Nephron (organoid): ENCODE data around the gene NECTIN3.

Experiments used
- H3K27ac Mint-ChIP-seq, 3 experiments: 2 replicates each; pipeline ENCODE4 v1.8.0; 2020; ENCODE audit warnings: mixed read lengths in 3 of 3, mild to moderate bottlenecking in 2 of 3, moderate library complexity in 1 of 3
- H3K27me3 Mint-ChIP-seq: 2 replicates; pipeline ENCODE4 v1.8.0; 2021; ENCODE audit warnings: low read depth, mild to moderate bottlenecking, moderate library complexity, mixed read lengths
- H3K36me3 Mint-ChIP-seq: 2 replicates; pipeline ENCODE4 v1.8.0; 2020; ENCODE audit warnings: low read depth, mixed read lengths
- H3K4me1 Mint-ChIP-seq: 2 replicates; pipeline ENCODE4 v1.8.0; 2020; ENCODE audit warnings: mixed read lengths
- H3K4me3 Mint-ChIP-seq, 3 experiments: 2 replicates each; pipeline ENCODE4 v1.8.0; 2020; ENCODE audit warnings: mild to moderate bottlenecking in 3 of 3, mixed read lengths in 3 of 3, moderate library complexity in 2 of 3
- H3K9me3 Mint-ChIP-seq: 2 replicates; pipeline ENCODE4 v1.8.0; 2020; ENCODE audit warnings: mixed read lengths
- TF ChIP-seq, protein P1 (sequence below), 3 experiments: fragments of 200-600 bp; sonication (generic); IDR thresholded peaks; one replicate each; pipeline ENCODE4 v1.5.0; 2021; ENCODE audit warnings: antibody characterized with exemption in 3 of 3; ENCODE audit not compliant: unreplicated experiment in 3 of 3

The NECTIN3 gene

DNA sequence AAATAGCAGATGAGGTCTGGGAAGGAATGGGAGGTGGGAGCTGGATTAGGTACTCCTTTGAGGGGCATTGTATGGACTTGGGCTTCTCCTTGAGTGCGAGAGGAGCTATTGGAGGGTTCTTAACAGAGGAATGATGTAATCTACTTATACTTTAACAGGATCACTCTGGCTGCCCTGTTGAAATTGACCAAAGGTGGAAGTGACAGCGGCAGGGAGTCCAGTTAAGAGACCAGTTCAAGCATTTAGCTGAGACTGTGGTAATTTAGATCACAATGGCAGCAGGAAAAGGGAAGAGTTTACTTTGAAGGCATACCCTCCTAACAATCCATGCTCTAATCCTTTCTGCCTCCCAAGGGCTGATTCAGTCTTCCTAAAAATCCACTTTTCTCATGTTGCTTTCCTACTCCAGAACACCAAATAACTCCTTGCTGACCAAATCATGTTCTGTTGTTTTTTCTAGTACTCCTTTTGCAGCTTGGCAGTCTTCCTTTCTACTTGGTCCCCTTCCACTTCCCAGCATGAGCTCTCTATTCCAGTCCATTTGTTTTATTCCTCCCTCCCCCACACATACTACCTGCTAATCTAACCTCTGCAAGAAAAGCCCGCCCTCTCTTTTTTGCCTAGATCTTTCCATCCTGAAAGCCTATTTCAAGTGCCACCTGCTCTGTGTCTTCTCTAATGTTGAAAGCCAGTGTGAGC lies 139.4 kb downstream of the NECTIN3 start:
- TF ChIP-seq, protein P1, sequence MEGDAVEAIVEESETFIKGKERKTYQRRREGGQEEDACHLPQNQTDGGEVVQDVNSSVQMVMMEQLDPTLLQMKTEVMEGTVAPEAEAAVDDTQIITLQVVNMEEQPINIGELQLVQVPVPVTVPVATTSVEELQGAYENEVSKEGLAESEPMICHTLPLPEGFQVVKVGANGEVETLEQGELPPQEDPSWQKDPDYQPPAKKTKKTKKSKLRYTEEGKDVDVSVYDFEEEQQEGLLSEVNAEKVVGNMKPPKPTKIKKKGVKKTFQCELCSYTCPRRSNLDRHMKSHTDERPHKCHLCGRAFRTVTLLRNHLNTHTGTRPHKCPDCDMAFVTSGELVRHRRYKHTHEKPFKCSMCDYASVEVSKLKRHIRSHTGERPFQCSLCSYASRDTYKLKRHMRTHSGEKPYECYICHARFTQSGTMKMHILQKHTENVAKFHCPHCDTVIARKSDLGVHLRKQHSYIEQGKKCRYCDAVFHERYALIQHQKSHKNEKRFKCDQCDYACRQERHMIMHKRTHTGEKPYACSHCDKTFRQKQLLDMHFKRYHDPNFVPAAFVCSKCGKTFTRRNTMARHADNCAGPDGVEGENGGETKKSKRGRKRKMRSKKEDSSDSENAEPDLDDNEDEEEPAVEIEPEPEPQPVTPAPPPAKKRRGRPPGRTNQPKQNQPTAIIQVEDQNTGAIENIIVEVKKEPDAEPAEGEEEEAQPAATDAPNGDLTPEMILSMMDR (IDR thresholded peaks at IDR 0.05; ENCODE audit: unreplicated experiment in 3 of 3): no peak
- Mint-ChIP-seq H3K36me3 (no peaks in the 10 kb centered on the region), H3K27me3 (no peaks in the 10 kb centered on the region), H3K27ac (no peak overlapping the region), H3K4me1 (no peaks in the 10 kb centered on the region), H3K9me3 (no peaks in the 10 kb centered on the region), H3K4me3 (no peak overlapping the region)

DNA sequence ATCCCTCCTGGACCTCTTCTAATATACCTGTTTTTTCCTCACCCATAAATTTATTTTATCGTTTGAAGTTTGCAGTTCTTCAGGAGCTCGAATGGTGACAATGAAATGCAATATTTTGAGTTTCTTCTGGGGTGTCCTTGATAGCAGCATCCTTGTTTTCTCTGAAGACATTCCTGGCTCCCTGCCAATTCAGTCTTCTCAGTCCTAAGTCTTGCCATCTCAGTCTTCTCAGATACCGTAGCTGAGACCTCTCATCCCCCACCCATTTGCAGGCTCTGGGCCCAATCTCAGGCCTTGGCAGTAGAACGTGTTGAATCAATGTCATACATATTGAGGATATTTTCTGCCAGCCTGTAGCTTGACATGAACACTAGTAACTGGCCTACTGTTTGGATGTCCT lies 140.9 kb downstream of the NECTIN3 start:
- no peaks in the 10 kb centered on the region for H3K36me3 Mint-ChIP-seq
- H3K9me3 Mint-ChIP-seq: no peaks in the 10 kb centered on the region
- peaks cover 4% of the 10 kb centered on the region for H3K4me1 Mint-ChIP-seq
- H3K27ac Mint-ChIP-seq: no peak overlapping the region
- TF ChIP-seq, protein P1 (IDR thresholded peaks at IDR 0.05; ENCODE audit: unreplicated experiment in 3 of 3): no peak
- no peak overlapping the region for H3K4me3 Mint-ChIP-seq
- no peaks in the 10 kb centered on the region for H3K27me3 Mint-ChIP-seq

DNA sequence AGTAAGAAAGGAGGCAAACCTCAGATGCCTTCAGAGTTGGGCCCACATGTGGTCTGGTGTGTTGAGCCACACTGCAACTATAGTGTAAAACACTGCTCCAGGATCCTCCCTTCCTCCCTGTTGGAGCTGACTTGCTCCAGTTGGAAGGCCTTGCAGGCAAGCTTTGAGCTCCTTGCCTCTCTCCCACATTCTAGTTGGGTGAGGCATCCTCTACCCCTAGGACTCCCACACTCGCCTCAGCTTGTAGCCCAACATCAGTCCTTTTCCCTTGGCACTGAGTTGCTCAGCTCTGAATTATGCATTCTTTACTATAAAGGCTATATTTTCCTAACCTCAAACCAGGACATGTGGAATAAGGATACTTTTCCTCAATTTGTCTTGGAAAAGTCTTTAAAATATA lies 143.9 kb downstream of the NECTIN3 start:
- no peaks in the 10 kb centered on the region for H3K36me3 Mint-ChIP-seq
- no peak overlapping the region for H3K27ac Mint-ChIP-seq
- H3K4me1 Mint-ChIP-seq: peaks cover 8% of the 10 kb centered on the region
- H3K4me3 Mint-ChIP-seq: no peak overlapping the region
- TF ChIP-seq, protein P1 (IDR thresholded peaks at IDR 0.05; ENCODE audit: unreplicated experiment in 3 of 3): no peak
- no peaks in the 10 kb centered on the region for H3K27me3 Mint-ChIP-seq
- H3K9me3 Mint-ChIP-seq: no peaks in the 10 kb centered on the region

DNA sequence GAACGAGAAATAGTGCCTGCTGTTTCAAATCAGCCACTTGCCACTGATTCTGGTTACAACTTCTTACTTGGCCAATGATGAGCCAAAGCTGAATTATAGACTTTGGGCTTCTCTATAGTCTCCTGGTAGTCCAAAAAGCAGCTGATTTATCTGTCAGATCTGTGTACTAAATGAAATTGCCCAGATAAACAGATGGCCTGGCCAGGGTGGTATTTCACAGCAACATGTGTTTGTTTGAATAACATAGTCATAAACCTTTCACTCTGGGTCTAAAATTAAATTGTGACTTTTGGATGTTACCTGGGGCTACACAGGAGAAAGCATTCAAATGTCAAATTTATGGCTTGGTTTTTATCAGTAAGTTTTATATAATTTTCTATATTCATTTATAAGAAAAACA lies 147.0 kb downstream of the NECTIN3 start:
- H3K4me1 Mint-ChIP-seq: peaks cover 8% of the 10 kb centered on the region
- H3K9me3 Mint-ChIP-seq: no peaks in the 10 kb centered on the region
- no peak overlapping the region for H3K27ac Mint-ChIP-seq
- no peaks in the 10 kb centered on the region for H3K27me3 Mint-ChIP-seq
- TF ChIP-seq, protein P1 (IDR thresholded peaks at IDR 0.05; ENCODE audit: unreplicated experiment in 3 of 3): no peak
- no peak overlapping the region for H3K4me3 Mint-ChIP-seq
- no peaks in the 10 kb centered on the region for H3K36me3 Mint-ChIP-seq

DNA sequence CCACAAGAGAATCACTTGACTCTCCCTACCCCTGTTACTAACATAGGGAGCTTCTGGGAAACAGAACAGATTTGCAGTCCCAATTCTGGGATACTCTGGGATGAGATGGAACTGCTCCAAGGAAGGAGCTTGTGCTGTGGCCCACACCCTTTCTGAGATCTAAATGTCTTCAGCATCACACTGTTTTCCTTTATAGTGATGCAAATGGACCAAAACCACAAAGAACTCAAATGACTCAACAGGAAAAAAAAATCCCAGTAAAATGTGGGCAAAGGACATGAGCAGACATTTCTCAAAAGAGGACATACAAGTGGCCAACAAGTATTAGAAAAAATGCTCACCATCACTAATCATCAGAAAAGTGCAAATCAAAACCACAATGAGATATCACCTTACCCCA lies 155.6 kb downstream of the NECTIN3 start:
- Mint-ChIP-seq H3K36me3 (no peaks in the 10 kb centered on the region), H3K9me3 (no peaks in the 10 kb centered on the region), H3K4me3 (no peak overlapping the region), H3K27me3 (no peaks in the 10 kb centered on the region), H3K27ac (no peak overlapping the region), H3K4me1 (no peaks in the 10 kb centered on the region)
- TF ChIP-seq, protein P1 (IDR thresholded peaks at IDR 0.05; ENCODE audit: unreplicated experiment in 3 of 3): no peak

DNA sequence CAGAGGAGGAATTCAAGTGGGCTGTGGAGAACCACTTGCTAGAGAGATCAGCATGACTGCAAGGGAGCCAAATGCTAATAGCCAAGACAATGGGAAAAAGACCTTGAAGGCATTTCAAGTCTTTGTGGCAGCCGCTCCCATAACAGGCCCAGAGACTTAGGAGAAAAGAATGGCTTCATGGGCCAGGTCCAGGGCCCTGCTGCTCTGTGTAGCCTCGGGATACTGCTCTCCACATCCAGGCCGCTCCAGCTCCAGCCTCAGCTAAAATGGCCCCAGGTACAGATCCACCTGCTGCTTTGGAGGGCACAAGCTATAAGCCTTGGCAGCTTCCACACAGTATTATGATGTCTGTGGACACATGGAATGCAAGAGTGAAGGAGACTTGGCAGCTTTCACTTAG lies 157.7 kb downstream of the NECTIN3 start:
- Mint-ChIP-seq H3K36me3 (no peaks in the 10 kb centered on the region), H3K9me3 (no peaks in the 10 kb centered on the region), H3K4me3 (no peak overlapping the region), H3K27ac (no peak overlapping the region), H3K27me3 (no peaks in the 10 kb centered on the region), H3K4me1 (no peaks in the 10 kb centered on the region)
- TF ChIP-seq, protein P1 (IDR thresholded peaks at IDR 0.05; ENCODE audit: unreplicated experiment in 3 of 3): no peak
